ENCODE data around the gene PGM2. TPM values are rescaled to one million over a fixed set of nuclear protein-coding genes. Genes with fewer than 3 reads are reported as not detected.

Gene PGM2
- total RNA-seq, 1 experiment from 2014 or later, result 31.0 TPM

GRCh38 chr4:37830640-37831039, 4.2 kb downstream of the PGM2 start:
- BruUV-seq (replicated peaks), result no TSS peak
- H3K4me3 ChIP-seq (ENCODE audit: low read depth, low read length, poor library complexity, severe bottlenecking), result no peak overlapping the region
- no peak overlapping the region for H3K27ac ChIP-seq (ENCODE audit: low read depth, low read length, poor library complexity, severe bottlenecking)
- H3K4me1 ChIP-seq (ENCODE audit: insufficient read depth, low read length, poor library complexity, severe bottlenecking), result peaks cover 8% of the 10 kb centered on the region
- no peaks in the 10 kb centered on the region for H3K9me3 ChIP-seq (ENCODE audit: low read depth, low read length, poor library complexity, severe bottlenecking)
- ChIA-PET POLR2A (ENCODE audit: low non-redundant PET) (no interaction called here), CTCF (interaction anchor here (0.6 kb wide), 1 partner anchor 87 kb away, joined by 3 read pairs; no protein-coding TSS in a partner anchor)
- H3K36me3 ChIP-seq (ENCODE audit: insufficient read depth, low read length, poor library complexity, severe bottlenecking), result peaks cover 20% of the 10 kb centered on the region
- H3K27me3 ChIP-seq (replicated peaks; ENCODE audit: insufficient read depth, low read depth, low read length, poor library complexity), result no peaks in the 10 kb centered on the region
- DNase-seq (ENCODE audit: low spot score), result no peak
- TF ChIP-seq, protein P1, sequence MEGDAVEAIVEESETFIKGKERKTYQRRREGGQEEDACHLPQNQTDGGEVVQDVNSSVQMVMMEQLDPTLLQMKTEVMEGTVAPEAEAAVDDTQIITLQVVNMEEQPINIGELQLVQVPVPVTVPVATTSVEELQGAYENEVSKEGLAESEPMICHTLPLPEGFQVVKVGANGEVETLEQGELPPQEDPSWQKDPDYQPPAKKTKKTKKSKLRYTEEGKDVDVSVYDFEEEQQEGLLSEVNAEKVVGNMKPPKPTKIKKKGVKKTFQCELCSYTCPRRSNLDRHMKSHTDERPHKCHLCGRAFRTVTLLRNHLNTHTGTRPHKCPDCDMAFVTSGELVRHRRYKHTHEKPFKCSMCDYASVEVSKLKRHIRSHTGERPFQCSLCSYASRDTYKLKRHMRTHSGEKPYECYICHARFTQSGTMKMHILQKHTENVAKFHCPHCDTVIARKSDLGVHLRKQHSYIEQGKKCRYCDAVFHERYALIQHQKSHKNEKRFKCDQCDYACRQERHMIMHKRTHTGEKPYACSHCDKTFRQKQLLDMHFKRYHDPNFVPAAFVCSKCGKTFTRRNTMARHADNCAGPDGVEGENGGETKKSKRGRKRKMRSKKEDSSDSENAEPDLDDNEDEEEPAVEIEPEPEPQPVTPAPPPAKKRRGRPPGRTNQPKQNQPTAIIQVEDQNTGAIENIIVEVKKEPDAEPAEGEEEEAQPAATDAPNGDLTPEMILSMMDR (conservative IDR thresholded peaks at IDR 0.05; ENCODE audit: low read depth, low read length), result no peak
- TF ChIP-seq EZH2 (IDR thresholded peaks at IDR 0.05; ENCODE audit: borderline replicate concordance, low read depth, low read length, poor library complexity, severe bottlenecking), result no peak
- intact Hi-C loops (cut with micrococcal nuclease; ENCODE audit: unreplicated experiment), result no loop called here

GRCh38 chr4:37835031-37835430, 8.5 kb downstream of the PGM2 start:
- TF ChIP-seq, protein P1 (conservative IDR thresholded peaks at IDR 0.05; ENCODE audit: low read depth, low read length), result no peak
- TF ChIP-seq EZH2 (IDR thresholded peaks at IDR 0.05; ENCODE audit: borderline replicate concordance, low read depth, low read length, poor library complexity, severe bottlenecking), result no peak
- intact Hi-C loops (cut with micrococcal nuclease; ENCODE audit: unreplicated experiment), result no loop called here
- Histone ChIP-seq H3K4me1 (ENCODE audit: insufficient read depth, low read length, poor library complexity, severe bottlenecking) (peaks cover 18% of the 10 kb centered on the region), H3K4me3 (ENCODE audit: low read depth, low read length, poor library complexity, severe bottlenecking) (no peak overlapping the region), H3K36me3 (ENCODE audit: insufficient read depth, low read length, poor library complexity, severe bottlenecking) (peaks cover 23% of the 10 kb centered on the region), H3K9me3 (ENCODE audit: low read depth, low read length, poor library complexity, severe bottlenecking) (no peaks in the 10 kb centered on the region), H3K27me3 (replicated peaks; ENCODE audit: insufficient read depth, low read depth, low read length, poor library complexity) (no peaks in the 10 kb centered on the region), H3K27ac (ENCODE audit: low read depth, low read length, poor library complexity, severe bottlenecking) (no peak overlapping the region)
- ChIA-PET CTCF (no interaction called here), POLR2A (ENCODE audit: low non-redundant PET) (no interaction called here)
- no peak for DNase-seq (ENCODE audit: low spot score)
- no TSS peak for BruUV-seq (replicated peaks)

- no peak overlapping the region for H3K4me3 ChIP-seq (ENCODE audit: low read depth, low read length, poor library complexity, severe bottlenecking)
- ChIA-PET POLR2A (ENCODE audit: low non-redundant PET) (no interaction called here), CTCF (no interaction called here)
- no peaks in the 10 kb centered on the region for H3K9me3 ChIP-seq (ENCODE audit: low read depth, low read length, poor library complexity, severe bottlenecking)
- intact Hi-C loops (cut with micrococcal nuclease; ENCODE audit: unreplicated experiment), result no loop called here
- peaks cover 16% of the 10 kb centered on the region for H3K36me3 ChIP-seq (ENCODE audit: insufficient read depth, low read length, poor library complexity, severe bottlenecking)
- peaks cover 18% of the 10 kb centered on the region for H3K4me1 ChIP-seq (ENCODE audit: insufficient read depth, low read length, poor library complexity, severe bottlenecking)
- no peak for DNase-seq (ENCODE audit: low spot score)
- H3K27me3 ChIP-seq (replicated peaks; ENCODE audit: insufficient read depth, low read depth, low read length, poor library complexity), result no peaks in the 10 kb centered on the region
- no peak overlapping the region for H3K27ac ChIP-seq (ENCODE audit: low read depth, low read length, poor library complexity, severe bottlenecking)
- BruUV-seq (replicated peaks), result no TSS peak
- TF ChIP-seq, protein P1 (conservative IDR thresholded peaks at IDR 0.05; ENCODE audit: low read depth, low read length), result no peak
- no peak for TF ChIP-seq EZH2 (IDR thresholded peaks at IDR 0.05; ENCODE audit: borderline replicate concordance, low read depth, low read length, poor library complexity, severe bottlenecking)
Measured at GRCh38 chr4:37835806-37836205, 9.3 kb downstream of the PGM2 start.

Data from A673 (cell line).